Sigmoid colon (tissue), 4 donors: ENCODE measurements around the gene LENEP.
"Not testable (repeated sequence)": the region's sequence is repeated elsewhere in the genome, so short reads cannot be mapped to it uniquely, and the experiment has no call there.

Experiments used
- EP300 ChIP-seq, 4 donors: sonication (generic); formaldehyde crosslinking; IDR thresholded peaks; one replicate each; pipeline ENCODE4 v1.6.1; 2017; ENCODE audit warnings: antibody characterized with exemption in 4 of 4
- POLR2A ChIP-seq, 2 donors: fragments of 450-650 bp; IDR thresholded peaks; one replicate each; pipeline ENCODE4 v1.6.1; 2016; ENCODE audit warnings: antibody characterized with exemption in 2 of 2, mild to moderate bottlenecking in 2 of 2, moderate library complexity in 2 of 2
- TF ChIP-seq, protein P1 (sequence below), 4 experiments: fragments of 450-650 bp in 3 of 4; fragments of 200-600 bp in 1 of 4; IDR thresholded peaks; one replicate each; pipeline ENCODE4 v1.5.1; 2016 to 2019; ENCODE audit warnings: antibody characterized with exemption in 4 of 4, mild to moderate bottlenecking in 3 of 4, moderate library complexity in 2 of 4

DNA sequence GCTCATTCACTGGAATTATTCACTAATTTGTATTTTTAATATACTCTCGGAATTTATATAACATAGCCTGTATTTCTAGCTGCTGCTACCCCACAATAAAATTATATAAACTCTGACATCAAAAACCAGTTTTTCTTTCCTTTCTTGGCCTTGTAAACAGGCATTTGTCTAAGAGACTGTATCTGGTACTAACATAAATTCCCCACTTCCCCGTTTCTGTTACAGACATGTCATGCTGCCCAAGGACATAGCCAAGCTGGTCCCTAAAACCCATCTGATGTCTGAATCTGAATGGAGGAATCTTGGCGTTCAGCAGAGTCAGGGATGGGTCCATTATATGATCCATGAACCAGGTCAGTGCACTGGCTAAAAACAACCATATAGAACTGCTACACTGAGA, 15.6 kb upstream of the LENEP start:
- not testable (repeated sequence) for TF ChIP-seq POLR2A, EP300 (IDR thresholded peaks at IDR 0.05)
- TF ChIP-seq, protein P1, sequence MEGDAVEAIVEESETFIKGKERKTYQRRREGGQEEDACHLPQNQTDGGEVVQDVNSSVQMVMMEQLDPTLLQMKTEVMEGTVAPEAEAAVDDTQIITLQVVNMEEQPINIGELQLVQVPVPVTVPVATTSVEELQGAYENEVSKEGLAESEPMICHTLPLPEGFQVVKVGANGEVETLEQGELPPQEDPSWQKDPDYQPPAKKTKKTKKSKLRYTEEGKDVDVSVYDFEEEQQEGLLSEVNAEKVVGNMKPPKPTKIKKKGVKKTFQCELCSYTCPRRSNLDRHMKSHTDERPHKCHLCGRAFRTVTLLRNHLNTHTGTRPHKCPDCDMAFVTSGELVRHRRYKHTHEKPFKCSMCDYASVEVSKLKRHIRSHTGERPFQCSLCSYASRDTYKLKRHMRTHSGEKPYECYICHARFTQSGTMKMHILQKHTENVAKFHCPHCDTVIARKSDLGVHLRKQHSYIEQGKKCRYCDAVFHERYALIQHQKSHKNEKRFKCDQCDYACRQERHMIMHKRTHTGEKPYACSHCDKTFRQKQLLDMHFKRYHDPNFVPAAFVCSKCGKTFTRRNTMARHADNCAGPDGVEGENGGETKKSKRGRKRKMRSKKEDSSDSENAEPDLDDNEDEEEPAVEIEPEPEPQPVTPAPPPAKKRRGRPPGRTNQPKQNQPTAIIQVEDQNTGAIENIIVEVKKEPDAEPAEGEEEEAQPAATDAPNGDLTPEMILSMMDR (IDR thresholded peaks at IDR 0.05): not testable (repeated sequence)
